HG03460 (cell line): ENCODE measurements around the gene FAM50B.

Source experiments
- ATAC-seq: cut with Tn5 transposase; IDR thresholded peaks from one replicate; pipeline ENCODE4 v1.9.1; 2021; ENCODE audit not compliant: unreplicated experiment

Gene FAM50B

DNA sequence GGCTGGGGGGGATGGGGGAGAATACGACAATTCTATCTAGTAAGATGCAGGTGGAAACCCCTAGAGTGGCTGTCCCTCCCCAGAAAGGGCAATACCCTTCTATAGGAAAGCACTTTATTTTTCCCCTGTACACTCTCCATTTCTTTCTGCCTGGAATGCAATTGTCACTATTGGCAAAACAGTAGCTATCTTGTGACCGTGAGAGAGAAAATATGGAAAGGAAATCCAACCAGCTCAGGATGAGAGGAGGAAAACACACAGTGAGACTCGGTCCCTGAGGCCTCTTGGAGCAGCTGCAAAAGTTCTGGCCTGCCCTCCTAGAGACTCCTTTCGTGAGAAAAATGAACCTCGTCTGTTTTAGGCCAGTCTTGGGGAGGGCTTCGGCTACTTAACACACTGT, 43.4 kb downstream of the FAM50B start:
- ATAC-seq, result no peak

DNA sequence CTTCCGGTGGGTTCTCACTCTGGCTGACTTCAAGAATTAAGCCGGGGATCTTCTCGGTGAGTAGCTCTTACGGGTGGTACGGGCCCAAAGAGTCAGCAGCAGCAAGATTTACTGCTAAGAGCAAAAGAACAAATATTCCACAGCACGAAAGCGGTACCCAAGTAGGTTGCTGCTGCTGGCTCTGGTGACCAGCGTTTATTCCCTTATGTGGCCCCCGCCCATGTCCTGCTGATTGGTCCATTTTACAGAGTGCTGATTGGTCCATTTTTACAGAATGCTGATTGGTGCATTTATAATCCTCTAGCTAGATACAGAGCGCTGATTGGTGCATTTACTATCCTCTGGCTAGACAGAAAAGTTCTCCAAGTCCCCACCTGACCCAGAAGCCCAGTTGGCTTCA, 44.3 kb downstream of the FAM50B start:
- no peak for ATAC-seq

DNA sequence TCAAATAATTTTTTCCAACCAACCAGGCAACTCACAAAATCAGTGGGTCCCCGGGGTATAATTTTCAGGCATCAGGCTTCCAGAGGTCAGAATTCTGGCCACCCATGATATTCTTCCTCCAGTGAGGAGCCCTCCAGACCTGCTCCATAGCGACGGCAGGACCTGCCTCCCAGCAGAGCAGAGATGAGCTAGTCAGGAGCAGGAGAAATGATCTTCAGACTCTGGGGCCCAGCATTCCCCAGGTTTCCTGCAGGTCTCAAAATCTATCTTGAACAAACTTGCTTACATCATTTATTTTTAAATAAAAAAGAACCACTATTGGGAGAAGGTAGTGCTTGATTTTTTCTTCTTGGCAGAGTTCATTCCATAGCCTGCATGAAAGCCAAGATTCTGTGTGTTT, 44.7 kb downstream of the FAM50B start:
- ATAC-seq, result no peak

DNA sequence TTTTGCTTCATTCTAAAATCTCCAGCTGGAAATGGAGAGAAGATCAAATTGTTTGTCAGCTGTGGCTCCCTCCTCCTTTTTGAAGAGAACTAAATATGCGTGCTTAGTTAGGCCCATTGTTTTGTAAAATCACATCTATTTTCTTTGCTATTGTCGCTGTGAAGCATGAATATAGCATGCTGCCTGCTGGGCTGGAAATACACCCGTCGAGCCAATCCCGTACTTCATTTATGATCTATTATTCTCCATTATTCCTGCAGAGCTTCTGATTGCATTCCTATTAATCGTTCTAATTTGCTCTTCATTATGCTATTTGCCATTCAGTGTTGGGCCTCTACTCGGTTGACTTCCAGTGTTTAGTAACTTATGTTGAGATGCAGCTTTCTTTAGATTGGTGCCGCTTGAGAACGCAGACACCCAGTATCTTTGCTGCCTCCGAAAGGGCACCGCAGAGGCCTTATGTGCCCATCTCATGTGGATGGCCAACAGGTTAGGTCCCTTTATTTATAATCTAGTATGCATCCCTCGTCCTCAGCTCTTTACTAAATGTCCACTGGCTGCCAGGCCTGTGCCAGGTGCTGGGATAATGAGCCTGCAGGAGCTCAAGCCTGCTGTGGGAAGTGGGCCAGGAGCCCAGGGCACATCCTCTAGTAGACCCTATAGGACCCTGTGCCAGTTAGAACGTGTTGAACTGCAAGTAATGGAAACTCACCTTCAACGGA, 45.6 kb downstream of the FAM50B start:
- ATAC-seq, result no peak

DNA sequence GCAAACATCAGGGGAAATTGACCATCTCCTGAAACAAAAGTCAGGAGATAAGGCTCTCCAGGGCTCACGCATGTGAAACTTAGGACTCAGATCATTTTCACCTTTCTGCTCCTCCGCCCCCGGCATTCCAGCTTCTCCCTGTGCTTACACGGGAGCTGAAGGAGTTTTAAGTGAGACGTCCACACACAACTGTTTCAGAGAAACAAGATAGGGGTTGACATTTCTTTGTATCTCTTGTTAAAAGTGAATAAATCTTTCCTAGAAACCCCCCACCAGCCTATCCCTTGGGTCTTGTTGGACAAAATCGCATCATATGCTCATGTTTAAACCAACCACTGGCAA, 46.1 kb downstream of the FAM50B start:
- no peak for ATAC-seq

DNA sequence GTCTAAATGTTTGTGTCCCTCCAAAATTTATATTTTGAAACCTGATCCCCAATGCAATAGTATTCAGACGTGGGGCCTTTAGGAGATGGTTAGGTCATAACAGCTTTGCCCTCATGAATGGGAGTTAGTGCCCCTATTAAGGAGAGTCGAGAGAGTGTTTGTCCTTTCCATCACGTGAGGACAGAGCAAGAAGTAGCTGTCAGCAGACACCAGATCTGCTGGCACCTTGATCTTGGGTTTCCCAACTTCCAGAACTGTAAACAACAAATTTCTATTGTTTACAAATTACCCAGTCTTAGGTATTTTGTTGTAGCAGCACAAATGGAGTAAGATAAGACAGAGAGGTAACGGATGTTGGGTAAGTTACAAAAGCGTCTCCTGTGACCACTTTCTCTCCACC, 46.6 kb downstream of the FAM50B start:
- no peak for ATAC-seq

DNA sequence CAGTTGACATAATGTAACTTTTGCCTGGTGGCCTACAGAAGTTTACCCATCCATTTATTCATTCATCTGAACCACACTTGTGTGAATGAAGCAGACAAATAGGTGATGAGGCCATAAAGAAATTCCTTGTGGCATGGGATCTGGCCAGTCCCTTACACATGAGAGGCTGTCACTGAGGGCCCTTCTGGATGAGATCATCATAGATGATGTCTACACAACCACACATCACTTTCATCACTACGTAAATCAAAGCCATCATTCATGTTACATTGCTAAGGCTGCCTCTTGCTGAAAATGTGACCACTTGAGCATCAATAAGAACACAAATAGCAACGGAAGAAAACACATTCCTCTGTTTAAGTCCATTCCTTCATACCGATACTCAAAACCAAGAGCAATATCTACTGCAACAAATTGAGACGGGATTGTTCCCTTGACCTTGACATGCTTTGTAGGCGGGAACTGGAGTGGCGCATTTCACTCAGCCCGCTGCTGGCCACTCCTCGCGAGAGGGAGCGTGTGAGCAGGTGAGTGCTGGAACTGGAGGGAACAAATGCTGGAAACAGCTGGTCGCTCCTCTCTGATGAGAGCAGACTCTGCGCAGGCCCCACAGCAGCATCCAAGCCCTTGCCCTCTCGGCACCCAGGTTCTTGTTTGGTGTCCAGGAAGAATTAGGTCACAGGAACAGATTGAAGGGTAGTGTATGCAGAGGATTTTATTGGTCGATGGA, 49.3 kb downstream of the FAM50B start:
- no peak for ATAC-seq

DNA sequence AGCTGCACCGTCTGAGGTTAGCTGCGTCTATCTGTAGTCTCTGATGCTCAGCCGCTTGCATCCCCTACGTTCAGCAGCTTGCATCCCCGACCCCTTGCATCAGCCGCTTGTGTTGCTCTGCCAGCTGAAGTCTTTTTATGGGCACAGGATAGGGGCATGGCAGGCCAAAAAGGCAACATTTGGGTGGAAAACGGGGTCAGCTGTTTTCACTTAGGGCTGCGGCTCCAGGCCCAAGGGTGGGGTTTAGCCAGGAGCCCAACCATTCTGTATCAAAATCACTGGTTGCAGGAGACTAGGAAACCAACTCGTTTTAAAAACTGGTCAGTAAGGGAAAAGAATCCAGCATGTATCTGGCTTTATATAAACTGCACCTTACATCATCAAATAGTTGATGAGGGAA, 49.9 kb downstream of the FAM50B start:
- ATAC-seq, result no peak

DNA sequence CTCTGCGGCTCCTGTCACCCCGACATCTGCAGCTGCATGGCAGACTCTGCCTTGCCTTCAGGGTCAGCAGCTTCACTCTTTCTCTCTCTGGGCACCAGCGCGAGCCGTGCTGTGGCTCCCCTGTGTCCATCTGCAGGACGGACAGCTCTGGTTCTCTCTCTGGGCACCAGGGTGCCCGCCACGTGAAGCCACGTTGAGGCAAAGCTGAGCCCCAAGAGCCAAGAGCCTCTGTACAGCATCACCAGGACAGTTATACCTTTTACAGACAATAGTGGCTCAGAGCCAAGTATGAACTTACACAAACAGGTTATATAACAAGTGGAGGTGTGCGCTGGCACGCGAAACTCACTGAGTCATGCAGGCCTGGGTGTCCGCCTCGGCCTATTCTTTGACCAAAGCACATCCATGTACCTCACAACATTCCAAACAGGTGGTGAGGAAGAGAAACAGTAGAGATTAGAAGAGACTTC, 50.8 kb downstream of the FAM50B start:
- ATAC-seq, result no peak
